Lung microvascular endothelial cell (primary cell): ENCODE measurements around the gene GAL3ST3. TPM values are rescaled to one million over a fixed set of nuclear protein-coding genes. Genes with fewer than 3 reads are reported as not detected.
"Not testable (repeated sequence)": the region's sequence is repeated elsewhere in the genome, so short reads cannot be mapped to it uniquely, and the experiment has no call there.

Experiments
- DNase-seq, 2 donors: peaks; one replicate each; pipeline versions ENCODE4 v3.0.0 to v3.0.0-alpha.2; 2010; ENCODE audit warnings: low read depth in 2 of 2
- total RNA-seq: library from RNA; depleted of rRNA; stranded (reverse); fragments of >200 nt; gene quantifications from 2 replicates; pipeline ENCODE4 v1.2.1, GENCODE V29; 2014

The GAL3ST3 gene
- 0.20 and 0.22 TPM in 2 replicates for total RNA-seq

- DNase-seq, result no peak
These were observed at the start of gene GAL3ST3 for GRCh38 chr11:66048547-66049323. TSS of gene GAL3ST3 (minus strand) at chr11:66049161. CDS start at chr11:66045415, 3,746 bp downstream.

GRCh38 chr11:66092125-66092524 lies 43.2 kb upstream of the GAL3ST3 start:
- DNase-seq, result not testable (repeated sequence)

- DNase-seq, result no peak
These were observed 41.3 kb upstream of the GAL3ST3 start for GRCh38 chr11:66090288-66090687.

GRCh38 chr11:66089067-66089466 lies 40.1 kb upstream of the GAL3ST3 start:
- no peak for DNase-seq

GRCh38 chr11:66087148-66087908 lies 38.4 kb upstream of the GAL3ST3 start:
- no peak for DNase-seq

GRCh38 chr11:66084821-66085475 lies 36.0 kb upstream of the GAL3ST3 start:
- DNase-seq, result no peak

- DNase-seq, result no peak
These were observed 34.8 kb upstream of the GAL3ST3 start for GRCh38 chr11:66083767-66084166.

- peak in 1 of 2 donors; percentile 67 for DNase-seq
These were observed 34.2 kb upstream of the GAL3ST3 start for GRCh38 chr11:66082946-66083698.

- DNase-seq, result peak; percentile 56 to 58
These were observed 32.5 kb upstream of the GAL3ST3 start for GRCh38 chr11:66081505-66081904.

- DNase-seq, result peak in 1 of 2 donors; percentile 40
These were observed 31.3 kb upstream of the GAL3ST3 start for GRCh38 chr11:66080055-66080817.

- not testable (repeated sequence) for DNase-seq
These were observed 30.0 kb upstream of the GAL3ST3 start for GRCh38 chr11:66078949-66079348.

- no peak for DNase-seq
These were observed 29.0 kb upstream of the GAL3ST3 start for GRCh38 chr11:66077927-66078326.

GRCh38 chr11:66076561-66076960 lies 27.6 kb upstream of the GAL3ST3 start:
- DNase-seq, result no peak

- DNase-seq, result no peak
These were observed 26.3 kb upstream of the GAL3ST3 start for GRCh38 chr11:66075273-66075672.

- no peak for DNase-seq
These were observed 24.7 kb upstream of the GAL3ST3 start for GRCh38 chr11:66073669-66074068.

- no peak for DNase-seq
These were observed 23.6 kb upstream of the GAL3ST3 start for GRCh38 chr11:66072518-66072917.

- DNase-seq, result no peak
These were observed 23.1 kb upstream of the GAL3ST3 start for GRCh38 chr11:66072081-66072480.

- DNase-seq, result peak in 1 of 2 donors; percentile 16
These were observed 22.4 kb upstream of the GAL3ST3 start for GRCh38 chr11:66071381-66071801.

GRCh38 chr11:66070604-66071380 lies 21.8 kb upstream of the GAL3ST3 start:
- DNase-seq, result peak; percentile 42 to 54
